ENCODE measurements around the gene PITHD1.
"Not testable (repeated sequence)": the region's sequence is repeated elsewhere in the genome, so short reads cannot be mapped to it uniquely, and the experiment has no call there.

PITHD1 gene

DNA sequence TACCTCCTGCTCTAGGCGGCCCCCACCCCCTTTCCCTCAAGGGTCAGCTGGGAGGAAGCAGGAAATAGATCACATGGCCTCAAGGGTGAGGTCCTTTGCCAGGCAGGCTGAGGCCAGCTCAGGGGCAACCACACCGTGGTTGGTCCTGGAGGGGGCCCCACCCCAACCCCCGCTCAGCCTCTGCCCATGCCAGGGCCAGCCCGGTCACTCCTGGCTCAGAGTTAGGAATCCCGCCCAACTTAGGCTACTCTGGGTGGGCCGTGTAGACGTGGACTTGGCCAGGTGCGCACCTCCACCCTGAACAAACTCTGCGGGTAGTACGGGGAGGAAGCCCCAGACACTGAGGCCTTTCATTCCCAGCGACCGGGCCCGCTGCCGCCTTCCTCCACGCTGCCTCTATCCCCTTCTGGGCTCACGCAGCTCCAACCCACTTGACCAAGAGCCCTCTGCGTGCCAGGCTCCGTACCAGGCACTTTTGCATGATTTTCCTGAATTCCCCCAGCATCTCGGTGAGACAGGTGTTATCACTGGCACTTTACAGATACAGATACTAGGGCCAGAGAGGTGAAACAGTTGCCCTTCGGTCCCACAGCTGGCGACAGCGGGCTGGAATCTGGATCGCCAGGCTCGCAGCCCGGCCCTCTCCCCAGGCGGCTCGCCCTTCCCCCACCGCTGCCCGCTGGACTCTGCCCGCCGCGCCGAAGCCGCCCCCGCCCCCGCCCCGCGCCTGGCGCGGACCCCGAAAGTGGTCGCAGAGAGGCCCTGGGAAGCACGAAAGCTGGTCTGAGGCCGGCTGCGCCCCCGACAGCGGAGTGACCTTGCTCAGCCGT, 21.6 kb downstream of the PITHD1 start:
- DNase-seq, result peak; percentile 55

DNA sequence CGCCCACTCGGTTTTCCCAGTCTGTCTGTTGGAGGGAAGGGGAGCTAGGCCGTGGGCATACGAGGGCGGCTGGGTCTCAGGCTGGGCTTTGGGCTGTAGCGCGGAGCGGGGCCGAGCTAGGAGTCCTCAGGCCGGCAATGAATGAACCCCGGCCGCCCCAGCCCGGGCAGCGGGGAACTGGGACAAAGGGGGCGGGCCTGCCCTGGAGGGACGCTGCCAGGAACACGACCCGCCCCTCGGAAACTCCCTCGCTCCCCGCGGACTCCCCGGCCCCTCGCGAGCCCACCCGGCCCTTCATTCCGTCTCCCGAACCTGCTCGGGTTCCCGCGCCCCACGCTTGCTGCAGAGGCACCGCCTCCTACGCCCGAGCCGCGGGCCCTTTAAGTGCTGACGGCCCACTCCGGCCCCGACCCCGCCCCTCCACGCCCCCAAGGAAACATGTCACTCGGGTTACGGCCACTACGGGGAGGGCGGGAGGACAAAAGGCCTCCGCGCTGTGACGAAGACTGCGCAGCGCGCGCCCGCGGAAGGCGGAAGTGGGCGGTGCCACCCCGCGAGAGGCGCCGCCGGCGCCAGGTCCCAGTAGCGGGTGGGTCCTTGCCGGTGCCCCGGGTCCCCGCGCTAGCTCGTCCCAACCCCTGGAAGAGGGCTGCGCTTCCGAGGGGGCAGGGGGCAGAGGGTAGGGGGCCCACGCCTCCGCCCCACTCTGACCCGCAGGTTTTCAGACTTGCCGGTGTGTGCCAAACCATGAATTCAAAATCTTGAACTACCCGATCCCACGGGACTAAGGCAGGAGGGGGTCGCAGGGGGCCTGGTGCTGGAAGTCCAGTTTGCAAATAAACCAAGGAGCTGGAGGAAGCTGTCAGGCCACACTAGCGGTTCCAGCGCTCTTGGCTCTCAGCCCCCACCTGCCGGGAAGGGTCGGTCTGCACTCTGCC, 22.5 kb downstream of the PITHD1 start, which contains the start of gene GALE:
GALE (minus strand) TSS at position 355 of the 938 bp plus-strand sequence. CDS start 1,747 bp downstream, outside the sequence.
- DNase-seq, result peak; percentile 96

- no peak for DNase-seq
Measured at GRCh38 chr1:23801338-23801748, 23.1 kb downstream of the PITHD1 start.

DNA sequence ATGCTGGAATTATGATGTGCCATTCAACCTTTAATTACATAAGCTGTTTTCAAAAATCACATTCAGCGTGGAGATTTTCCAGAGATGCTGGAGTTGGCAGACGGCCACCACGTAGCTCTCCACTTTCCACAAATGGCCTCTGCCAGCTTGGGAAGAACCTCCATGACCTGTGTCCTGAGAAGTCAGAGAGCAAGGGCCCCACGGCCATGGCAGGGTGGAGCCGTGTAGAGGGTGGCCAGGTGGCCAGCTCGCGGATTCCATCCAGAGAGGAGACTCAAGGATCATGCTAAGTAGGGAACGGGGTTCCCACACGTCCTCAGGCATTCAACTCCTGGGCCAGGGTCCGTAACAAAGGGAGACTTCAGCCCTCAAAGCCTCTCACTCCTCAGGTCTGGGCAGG, 23.7 kb downstream of the PITHD1 start:
- no peak for DNase-seq

DNA sequence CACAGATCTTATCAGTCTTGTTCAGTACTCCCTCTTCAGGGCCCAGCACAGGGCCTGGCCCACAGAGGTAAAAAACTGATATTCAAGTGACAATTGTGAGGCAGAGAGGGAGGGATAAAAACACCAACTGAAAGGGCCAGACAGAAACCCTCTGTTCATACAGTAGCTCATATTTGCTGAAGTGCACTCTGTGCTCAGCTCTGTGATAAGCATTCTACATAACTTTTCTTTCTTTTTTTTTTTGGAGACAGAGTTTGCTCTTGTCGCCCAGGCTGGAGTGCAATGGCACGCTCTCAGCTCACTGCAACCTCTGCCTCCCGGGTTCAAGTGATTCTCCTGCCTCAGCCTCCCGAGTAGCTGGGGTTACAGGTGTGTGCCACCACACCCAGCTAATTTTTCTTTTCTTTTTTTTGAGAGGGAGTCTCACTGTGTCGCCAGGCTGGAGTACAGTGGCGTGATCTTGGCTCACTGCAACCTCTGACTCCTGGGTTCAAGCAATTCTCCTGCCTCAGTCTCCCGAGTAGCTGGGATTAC, 24.7 kb downstream of the PITHD1 start:
- not testable (repeated sequence) for DNase-seq

- DNase-seq, result no peak
Measured at GRCh38 chr1:23803674-23804073, 25.5 kb downstream of the PITHD1 start.

DNA sequence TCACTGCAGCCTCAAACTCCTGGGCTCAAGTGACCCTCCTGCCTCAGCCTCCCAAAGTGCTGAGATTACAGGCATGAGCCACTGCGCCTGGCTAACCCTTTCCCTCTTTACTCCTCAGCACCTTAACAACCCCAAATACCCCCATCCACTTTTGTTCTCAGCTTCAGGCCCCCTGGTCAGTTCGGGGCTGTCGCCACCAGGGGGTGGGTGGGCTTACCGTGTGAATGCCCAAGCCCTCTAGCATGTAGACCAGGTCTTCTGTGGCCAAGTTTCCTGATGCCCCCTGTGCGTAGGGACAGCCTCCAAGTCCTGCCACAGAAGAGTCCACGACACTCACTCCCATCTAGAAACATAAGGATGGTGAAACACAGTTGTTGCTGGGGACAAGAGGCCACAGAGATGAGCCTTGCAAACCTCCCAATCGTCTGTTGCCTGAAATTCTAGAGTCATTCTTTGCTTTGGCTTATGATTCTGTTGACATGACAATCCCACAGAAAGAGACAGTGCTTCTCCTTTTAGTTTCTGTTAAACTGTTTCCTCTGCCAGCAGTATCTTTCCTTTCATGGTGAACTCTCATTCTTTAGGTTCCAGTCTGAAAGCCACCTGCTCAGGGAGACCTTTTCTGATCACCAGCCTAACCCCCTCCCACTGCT, 26.1 kb downstream of the PITHD1 start:
- DNase-seq, result peak; percentile 18

- no peak for DNase-seq
Measured at GRCh38 chr1:23805025-23805424, 26.8 kb downstream of the PITHD1 start.

DNA sequence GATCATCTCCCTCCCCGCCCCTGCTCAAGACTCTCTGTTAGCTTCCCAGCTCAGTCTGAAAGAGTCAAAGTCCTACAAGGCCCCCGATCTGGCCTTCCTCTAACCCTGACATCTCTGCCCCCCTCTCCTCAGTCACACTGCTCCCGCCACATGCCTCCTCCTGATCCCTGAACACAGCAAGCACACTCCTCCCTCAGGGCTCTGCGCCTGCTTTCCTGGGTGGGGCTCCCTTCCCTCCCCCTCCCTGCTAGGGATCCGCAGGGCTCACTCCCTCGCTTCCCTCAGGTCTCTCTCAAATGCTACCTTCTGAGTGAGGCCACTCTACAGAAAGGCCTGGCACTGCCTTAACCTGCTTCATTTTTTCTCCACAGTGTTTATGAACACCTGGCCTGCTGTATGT, 28.1 kb downstream of the PITHD1 start:
- no peak for DNase-seq

GRCh38 chr1:23807453-23807852, 29.2 kb downstream of the PITHD1 start:
- DNase-seq, result peak; percentile 43

GRCh38 chr1:23809751-23810171, 31.5 kb downstream of the PITHD1 start:
- DNase-seq, result peak; percentile 93

DNA sequence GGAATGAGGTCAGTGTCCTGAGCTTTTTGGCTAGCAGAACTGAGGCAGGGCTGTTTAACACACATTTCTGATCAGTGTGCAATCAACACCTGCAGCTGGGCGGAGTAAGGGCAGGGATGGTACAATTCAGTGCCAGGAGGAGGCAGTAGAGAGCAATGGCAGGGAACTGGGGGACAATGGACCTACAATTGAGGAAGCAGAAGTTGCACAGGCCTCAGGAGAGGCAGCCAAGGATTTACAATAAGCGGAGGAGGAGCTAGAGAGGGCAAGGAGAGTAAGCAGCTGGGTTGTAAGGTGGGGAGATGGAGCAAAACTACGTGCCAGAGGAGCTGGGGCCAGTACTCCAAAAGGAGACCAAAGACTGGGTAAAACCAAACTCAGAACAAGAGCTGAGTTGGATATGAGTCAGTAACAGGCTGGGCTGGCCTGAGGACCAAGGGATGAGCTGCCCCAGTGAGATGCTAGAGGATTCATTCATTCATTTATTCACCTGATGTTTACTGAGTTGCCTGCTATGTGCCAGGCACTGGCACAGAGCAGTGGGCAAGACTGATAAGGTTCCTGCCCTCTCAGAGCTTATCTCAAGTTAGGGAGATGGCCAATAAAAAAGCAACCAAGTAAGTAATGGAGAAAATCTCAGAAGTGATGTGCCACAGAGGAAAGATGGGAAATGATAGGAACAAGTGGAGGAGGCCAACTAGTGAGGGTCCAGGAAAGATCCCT, 32.8 kb downstream of the PITHD1 start:
- peak; percentile 91 for DNase-seq

DNA sequence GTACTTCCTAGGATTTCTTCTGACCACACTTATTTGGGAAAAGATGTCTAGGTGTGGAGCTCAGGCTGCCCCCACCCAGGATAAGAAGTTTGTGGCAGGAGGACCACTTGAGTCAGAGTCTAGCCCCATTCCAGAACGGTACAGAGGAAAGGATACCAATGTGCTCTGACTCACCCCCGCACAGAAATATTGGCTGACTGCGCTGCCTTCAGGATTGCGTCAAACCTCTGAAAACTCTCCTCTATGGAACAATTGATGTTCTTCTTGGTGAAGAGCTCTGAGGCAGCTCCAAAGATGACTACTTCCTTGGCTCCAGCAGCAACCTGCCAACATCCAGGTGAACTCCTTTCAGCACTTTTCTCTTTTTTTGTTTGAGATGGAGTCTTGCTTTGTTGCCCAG, 35.8 kb downstream of the PITHD1 start:
- DNase-seq, result no peak

DNA sequence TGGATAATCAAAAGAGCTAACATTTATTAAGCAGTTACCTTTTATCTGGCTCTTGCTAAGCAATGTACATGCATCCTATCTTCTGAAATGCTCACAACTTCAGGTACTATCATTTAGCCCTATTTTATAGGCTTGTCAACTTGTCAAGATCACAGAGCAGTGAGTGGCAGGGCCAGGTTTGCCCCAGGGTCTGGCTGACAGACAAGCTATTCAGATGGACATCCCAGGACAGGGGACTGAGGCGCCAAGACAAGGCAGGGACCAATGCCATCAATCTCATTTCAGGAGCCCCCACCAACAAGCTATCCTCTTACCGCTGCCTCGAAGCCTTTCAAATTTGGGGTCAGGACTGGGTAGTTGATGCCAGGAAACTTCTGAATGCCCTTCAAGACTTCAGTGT, 38.1 kb downstream of the PITHD1 start:
- no peak for DNase-seq

DNA sequence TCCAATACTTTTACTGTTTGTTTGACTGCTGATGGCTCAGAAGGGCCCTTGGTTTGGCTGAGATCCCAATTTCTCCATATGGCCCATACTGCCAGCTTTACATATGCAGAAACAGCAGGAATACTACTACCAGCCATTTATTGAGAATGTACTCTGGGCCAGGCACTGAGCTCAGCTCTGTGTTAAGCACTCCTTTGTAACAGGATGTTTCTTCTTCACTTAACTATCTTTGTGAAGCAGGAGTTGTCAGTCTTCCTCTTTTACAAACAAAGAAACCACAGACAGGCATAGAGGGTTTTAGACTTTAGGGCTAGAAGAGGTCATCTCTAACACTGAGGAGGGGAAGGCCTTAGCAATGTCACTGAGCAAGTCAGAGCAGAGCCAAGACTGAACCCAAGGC, 38.7 kb downstream of the PITHD1 start:
- peak; percentile 77 for DNase-seq

DNA sequence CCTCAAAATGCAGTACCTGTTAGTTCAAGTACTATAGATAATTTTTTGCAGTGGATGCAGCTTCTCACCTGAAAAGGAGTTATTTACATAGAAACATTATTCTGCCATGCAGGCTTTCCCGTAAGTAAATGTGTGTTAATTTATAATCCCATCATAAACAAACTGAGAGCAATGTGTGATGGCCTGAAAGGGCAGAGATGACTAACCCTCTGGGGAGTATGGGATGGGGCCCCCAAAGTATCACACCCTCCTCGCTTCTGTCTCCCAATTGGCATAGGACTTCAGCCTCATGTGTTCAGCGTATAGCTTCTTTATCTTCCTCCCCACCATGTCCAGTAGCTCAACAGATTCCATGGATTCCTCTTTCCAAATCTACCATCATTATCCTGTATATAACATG, 39.4 kb downstream of the PITHD1 start:
- no peak for DNase-seq

DNA sequence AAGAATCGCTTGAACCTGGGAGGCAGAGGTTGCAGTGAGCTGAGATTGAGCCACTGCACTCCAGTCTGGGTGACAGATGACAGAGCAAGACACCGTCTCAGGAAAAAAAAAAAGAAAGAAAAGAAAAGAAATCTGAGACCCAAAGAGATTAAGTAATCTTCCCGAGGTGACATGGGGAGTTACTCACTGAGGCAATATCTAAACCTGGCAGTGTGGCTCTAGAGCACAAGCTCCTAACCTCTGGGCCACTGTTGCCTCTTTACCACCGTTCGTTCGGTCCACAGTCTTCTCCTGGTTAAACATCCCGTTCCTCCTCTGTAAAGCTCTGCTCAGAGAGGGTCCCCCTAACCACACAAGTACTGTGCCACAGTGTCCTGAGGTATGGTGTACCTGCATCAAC, 45.5 kb downstream of the PITHD1 start:
- no peak for DNase-seq

GRCh38 chr1:23824711-23825075, 46.5 kb downstream of the PITHD1 start:
- DNase-seq, result no peak

DNA sequence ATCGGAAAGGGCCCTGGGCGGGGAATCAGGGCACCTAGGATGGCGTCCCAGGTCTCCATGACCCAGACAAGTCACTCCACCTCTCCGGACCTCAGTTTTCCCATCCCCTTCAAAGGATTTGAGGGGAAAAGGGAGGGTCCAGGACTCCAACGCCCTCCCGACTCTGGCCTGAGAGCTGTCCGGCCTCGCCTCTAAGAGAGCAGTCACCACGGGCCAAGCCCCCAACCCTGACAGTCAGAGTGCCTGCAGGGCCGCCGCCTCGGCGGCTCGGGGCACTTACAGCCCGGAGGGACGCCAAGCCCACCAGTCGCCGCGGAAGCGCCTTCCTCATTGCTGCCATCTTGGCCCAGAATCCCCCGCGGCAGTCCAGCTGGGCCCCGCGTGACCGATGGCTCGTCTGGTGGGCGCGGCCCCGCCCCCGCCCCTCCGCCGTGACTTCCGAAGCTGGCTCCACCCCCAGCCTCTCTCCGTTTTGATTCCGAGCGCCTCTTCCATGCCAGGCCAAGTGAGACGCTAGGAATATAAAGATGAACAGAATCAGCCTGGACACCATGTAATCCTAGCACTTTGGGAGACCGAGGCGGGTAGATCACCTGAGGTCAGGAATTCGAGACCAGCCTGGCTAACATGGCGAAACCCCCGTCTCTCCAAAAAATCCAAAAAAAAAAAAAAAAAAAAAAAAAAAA, 47.0 kb downstream of the PITHD1 start, which contains the start of gene HMGCL:
HMGCL (minus strand) TSS at position 354 of the 686 bp plus-strand sequence; CDS start at position 340, 14 bp downstream.
- peak; percentile 94 for DNase-seq

DNA sequence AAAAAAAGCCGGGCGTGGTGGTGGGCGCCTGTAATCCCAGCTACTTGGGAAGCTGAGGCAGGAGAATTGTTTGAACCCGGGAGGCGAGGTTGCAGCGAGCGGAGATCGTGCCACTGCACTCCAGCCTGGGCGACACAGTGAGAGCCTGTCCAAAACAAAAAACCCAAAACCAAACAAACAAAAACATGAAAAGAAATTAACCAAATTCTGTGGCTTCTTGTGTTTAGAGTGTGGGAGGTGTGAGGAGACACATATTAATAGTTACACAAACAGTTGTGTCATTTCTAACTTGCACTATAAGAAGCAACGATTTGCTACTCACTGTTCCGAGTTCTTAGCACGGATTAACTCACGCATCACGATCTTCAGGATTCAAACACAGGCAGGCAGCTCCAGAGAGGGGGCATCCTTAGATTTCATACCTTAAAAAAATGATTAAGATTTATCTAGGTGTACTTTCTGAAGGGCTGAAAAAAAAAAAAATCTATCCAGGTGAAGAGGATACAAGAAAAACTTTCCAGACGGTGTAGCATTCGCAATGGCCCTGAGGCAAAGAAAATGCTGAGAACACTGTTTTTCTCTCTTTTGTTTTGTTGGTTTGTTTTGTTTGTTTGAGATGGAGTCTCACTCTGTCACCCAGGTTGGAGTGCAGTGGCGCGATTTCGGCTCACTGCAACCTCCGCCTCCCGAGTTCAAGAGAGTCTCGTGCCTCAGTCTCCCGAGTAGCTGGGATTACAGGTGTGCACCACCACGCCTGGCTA, 47.7 kb downstream of the PITHD1 start:
- peak; percentile 26 for DNase-seq

DNA sequence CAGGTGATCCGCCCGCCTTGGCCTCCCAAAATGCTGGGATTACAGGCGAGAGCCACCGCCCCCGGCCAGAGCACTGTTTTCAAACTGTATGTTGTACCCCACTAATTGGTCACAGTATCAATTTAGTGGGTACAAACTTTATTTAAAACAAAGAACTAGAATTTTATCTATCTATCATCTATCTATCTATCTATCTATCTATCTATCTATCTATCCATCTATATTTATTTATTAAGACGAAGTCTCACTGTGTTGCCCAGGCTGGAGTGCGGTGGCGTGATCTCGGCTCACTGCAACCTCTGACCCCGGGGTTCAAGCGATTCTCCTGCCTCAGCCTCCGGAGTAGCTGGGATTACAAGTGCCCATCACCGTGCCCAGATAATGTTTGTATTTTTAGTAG, 48.4 kb downstream of the PITHD1 start:
- not testable (repeated sequence) for DNase-seq
